Urothelium cell line (cell line): Measurements from ENCODE around the gene METTL26.

Experiments used
- DNase-seq: peaks from one replicate; pipeline ENCODE4 v3.0.0; 2011; ENCODE audit warnings: low spot score, mixed read lengths
- FAIRE-seq: peaks from 2 replicates; lab custom pipeline; 2011; peaks lifted over from hg19 to GRCh38; lab: Jason Lieb, UNC

The METTL26 gene

DNA sequence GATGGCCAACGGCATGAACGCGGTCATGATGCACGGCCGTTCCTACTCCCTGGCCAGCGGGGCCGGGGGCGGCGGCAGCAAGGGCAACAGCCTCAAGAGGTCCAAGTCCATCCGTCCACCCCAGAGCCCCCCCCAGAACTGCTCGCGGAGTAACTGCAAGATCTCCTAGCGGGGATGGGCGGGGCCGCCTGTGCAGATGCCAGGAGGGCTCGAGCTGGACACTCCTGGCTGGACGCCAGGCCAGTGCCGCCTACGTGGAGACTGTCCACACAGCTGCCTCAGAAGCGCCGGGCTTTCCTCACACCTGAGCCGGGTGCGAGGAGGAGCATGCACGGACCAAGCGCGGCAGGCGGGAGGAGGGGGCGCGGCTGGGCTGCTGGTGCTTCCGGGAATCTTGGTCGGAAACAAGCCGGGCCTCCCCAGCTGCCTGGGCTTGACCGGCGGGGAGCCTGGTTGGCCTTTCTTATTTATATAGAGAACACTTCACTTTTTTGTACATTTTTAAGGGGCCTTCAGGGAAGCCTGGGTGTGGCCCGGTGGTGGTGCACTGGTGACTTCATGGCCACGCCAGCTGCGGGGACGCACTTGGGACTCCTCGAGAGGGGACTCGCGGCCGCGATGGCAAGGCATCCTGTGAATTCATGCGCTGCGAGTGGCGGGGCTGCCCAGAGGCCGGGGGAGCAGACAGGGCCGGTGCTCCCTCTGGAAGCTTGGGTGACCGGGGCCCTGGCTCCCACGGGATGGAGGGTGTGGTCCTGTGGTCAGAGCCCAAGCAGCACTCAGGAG lies 8.5 kb downstream of the METTL26 start:
- FAIRE-seq (no peak), DNase-seq (no peak)

DNA sequence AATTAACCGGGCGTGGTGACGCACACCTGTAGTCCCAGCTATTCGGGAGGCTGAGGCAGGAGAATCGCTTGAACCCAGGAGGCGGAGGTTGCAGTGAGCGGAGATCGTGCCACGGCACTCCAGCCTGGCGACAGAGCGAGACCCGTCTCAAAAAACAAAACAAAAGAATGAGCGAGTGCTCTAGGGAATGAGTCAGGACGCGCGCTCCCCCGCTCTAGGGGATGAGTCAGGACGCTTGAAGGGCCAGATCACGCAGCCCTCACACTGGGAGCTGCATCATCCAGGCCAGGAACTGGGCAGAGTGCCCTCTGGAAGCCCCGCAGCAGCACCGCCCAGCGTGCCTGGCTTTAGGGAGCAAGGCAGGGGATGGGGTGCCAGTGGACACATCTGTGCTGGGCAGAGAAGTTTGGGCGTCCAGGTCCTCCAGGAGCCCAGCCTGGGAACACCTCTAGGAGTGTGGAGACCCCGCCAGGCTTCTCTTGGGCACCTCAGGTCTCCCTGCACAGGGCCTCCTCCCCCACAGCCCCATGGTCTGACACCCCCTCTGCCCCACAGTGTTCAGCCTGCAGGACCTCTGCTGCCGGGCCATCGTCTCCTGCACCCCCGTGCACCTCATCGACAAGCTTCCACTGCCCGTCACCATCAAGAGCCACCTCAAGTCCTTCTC lies 9.2 kb downstream of the METTL26 start:
- DNase-seq (peak; percentile 95), FAIRE-seq (no peak)

DNA sequence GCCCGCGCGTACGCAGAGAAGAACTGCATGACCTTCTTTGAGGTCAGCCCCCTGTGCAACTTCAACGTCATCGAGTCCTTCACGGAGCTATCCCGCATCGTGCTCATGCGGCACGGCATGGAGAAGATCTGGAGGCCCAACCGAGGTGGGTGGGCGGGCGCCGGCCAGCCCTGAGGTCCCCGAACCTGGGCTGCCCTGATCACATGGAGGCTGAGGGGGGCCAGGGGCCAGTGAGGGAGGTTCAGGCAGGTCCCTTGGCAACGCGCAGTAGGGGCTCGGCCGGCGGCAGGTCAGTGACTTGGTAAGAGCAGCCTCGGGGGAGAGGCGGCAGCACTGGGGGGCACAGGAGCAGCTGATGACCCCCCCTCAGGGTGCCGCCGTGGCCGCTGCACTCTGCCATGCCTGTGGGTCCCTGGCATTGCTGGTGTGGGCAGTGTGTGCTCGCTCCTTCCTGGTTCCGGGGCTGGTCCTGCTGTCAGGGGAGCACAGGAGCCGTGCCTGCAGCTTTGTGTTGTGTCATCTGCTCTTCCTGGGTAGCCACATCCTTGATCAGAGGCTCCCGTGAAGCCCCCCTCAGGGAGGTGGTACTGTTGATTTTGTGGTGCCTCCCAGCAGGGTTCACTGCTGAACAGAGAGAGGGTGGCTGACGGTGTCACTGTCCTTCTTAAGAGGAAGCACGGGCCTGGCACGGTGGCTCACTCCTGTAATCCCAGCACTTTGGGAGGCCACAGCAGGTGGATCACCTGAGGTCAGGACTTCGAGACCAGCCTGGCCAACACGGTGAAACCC lies 9.9 kb downstream of the METTL26 start:
- FAIRE-seq (no peak), DNase-seq (no peak)

- DNase-seq: no peak
- FAIRE-seq: no peak
These were observed 10.8 kb downstream of the METTL26 start for GRCh38 chr16:625117-625976.

DNA sequence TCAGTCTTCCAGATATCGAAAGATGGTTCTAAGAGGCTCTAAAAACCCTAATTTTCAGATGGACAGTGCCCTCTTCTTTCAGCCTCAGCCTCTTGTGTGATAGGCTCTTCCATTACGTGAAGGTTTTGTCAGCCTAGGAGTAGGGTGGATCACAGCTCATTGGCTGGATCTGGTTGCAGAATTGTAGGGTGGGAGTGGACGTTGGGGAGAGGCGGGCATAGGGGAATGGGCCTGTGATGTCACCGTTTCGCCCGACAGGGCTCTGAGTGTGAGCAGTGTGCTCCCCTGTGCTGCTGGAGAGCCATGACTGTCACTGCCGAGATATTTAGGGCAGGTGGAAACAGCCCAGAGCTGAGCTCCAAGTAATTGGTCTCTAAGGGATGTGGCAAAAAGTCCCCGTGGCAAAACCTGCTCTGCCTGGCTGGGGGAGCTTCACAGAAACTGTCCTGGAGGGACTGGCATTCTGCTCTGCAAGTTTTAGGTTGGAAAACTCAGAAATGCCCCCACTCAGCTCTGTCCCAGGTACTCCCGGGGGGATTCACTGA lies 11.5 kb downstream of the METTL26 start:
- FAIRE-seq (no peak), DNase-seq (no peak)

- FAIRE-seq: no peak
- DNase-seq: no peak
These were observed 13.2 kb downstream of the METTL26 start for GRCh38 chr16:622920-623280.

GRCh38 chr16:621526-622105 lies 14.5 kb downstream of the METTL26 start:
- DNase-seq (no peak), FAIRE-seq (no peak)

DNA sequence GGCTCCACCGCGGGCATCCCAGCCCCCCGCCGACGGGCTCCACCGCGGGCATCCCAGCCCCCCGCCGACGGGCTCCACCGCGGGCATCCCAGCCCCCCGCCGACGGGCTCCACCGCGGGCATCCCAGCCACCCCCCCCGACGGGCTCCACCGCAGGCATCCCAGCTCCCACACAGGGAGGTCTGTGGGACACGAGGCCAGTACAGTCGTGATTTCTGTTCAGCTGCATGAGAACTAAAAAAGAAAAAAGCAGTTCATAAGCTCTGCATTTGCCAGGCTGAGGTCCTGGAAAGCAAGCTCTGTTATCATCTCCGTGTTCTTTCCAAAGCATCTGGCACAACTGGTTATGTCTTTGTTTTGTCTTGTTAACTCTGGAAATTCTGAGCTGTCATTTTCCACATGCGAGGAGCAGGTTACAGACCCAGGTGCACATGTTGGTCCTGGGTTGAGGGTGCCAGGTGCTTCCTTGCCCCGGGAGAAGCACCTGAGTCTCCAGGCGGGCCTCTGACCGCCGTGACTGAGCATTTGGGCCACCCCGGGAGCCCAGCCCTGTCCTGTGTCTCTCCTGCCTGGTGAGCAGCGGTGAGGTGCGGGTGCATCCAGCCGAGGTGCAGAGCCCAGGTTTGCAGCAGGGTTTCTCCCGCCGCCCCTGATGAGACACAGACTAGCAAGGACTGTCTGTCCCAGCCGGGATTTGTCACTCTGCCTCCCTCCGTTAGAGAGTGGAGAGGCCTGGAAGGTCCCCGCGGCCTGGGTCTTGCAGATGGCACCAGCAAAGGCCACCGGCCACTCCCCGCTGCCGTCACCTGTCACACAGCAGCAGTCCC lies 15.2 kb downstream of the METTL26 start:
- DNase-seq (no peak), FAIRE-seq (no peak)

GRCh38 chr16:619476-620100 lies 16.5 kb downstream of the METTL26 start:
- DNase-seq: no peak
- FAIRE-seq: no peak

DNA sequence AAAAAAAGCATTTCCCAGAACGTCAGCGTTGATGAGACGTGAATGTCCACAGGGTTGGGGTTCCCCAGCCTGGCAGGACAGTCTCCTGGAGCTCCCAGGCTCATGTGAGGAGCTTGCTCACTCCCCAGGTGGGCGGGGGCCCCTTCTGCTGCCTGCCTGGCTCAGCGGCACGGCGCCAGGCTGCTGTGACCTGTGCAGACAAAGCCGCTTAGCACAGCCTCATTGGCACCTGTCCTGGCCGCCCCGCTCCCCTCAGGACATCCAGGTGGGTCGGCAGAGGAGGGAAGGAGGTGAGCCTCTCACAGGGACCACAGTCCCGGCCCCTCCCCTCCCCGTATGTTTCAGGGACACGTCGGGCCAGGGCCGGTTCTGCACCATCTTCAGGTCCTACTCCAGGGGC lies 18.2 kb downstream of the METTL26 start:
- FAIRE-seq (no peak), DNase-seq (no peak)

DNA sequence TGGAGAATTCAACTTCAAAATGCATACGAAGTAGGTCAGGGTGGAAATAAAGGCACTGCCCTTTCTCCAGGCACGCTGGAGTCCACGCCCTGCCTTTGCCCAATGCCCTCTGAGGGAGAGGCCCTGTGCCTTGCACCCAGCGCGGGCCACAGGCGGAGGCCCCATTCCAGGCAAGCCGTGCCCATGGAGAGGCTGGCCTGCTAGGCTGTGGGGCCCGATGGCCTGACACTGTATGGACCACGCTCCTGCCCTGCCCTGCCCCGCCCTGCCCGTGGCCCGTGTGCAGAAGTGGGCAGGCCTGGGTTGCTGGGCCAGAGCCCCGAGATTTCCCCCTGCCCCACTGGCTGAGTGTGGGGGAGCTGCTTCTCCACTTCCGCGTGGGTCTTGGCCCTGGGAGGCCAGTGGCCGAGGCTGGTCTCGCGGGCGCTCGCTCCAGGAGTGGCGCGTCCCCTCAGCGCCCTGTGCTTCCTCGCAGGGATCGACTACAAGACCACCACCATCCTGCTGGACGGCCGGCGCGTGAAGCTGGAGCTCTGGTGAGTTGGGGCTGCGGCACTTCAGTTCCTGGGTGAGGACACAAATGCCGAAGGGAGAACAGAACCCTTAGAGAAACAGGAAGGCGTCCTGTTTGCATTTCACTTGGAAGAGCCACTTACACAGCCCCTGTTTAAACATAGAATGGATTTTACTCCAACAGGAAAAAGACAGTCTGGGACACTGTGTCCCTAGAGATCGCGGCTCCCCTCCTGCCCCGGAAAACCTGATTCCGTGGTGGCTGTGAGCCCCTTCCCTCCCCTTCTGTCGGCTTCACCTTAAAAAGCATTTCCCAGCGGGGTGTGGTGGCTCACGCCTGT lies 19.1 kb downstream of the METTL26 start:
- FAIRE-seq (no peak), DNase-seq (no peak)

DNA sequence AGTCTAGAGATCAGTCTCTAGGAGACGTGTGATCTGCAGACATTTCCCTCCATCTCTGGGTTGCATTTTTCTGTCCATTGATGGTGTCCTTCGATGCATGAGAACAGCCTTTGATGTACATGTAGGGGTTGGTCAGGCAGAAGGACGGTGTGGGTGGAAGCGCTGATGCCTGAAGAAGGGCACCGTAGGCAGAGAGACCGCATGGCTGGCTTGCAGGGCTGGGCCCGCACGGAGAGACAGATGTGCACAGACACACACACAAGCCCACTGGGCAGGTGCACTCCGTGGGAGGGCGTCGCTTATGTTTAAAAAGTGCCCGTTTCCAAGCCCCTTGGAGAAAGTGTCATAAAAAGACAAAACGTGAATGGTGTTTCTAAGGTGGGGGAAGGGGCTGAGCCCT lies 21.0 kb downstream of the METTL26 start:
- no peak for DNase-seq
- no peak for FAIRE-seq

DNA sequence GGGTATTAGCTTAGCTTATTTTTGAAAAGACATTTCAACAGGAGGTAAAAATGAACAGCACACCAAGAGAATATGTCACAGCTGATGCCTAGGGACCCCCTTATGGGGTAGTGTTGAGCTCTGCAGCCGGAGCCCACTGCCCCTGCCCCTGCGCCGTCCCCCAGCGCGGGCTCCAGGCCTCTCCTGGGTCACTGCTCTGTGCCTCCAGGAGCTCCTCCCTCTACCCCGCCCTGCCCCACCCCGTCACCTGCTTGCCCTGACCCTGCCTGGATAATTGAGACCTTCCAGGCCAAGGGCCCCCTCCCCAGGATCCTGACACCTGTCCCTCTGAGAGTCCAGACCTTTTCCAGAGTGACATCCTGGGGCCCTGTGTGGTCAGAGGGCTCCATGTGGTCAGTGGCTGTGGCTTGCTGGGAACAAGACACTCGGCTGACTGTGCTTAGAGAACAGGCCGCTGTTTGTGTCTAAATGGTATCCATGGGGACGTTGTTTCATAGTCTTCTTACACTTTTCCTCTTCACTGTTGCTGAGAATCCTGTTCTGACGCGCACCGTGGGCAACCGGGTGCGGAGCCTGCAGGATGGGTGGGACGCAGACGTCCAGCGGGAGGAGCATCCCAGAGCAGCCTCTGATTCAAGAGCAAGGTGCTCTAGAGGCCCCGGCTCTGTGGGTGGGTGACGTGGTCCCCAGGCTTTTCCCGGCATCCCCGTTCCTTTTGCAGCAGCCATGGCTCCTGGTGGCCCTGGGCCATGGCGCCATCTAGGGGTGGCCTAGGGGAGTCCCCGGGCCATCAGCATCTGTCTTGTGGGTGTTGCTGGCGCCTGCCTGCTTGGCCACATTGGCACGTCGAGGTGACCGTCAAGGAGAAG lies 25.4 kb downstream of the METTL26 start:
- FAIRE-seq (no peak), DNase-seq (no peak)

DNA sequence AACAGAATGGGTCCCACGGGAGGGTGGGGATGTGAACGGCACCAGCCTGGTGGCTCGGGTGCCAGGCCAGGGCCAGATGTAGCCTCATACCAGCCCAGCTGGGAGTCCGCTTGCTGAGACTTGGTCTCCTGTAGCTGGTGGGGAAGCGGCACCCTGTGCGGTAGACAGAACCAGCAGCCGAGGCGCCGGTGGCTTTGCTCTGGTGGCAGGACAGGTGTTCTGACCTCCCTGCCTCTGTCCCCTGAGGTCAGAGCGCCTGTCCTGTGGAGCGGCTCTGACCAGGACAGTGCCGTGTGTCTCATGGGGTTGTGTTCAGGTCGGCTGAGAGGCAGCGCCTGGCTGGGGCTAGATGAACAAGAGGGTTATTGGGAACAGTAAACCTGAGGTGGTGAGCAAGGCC lies 26.1 kb downstream of the METTL26 start:
- DNase-seq (no peak), FAIRE-seq (no peak)

DNA sequence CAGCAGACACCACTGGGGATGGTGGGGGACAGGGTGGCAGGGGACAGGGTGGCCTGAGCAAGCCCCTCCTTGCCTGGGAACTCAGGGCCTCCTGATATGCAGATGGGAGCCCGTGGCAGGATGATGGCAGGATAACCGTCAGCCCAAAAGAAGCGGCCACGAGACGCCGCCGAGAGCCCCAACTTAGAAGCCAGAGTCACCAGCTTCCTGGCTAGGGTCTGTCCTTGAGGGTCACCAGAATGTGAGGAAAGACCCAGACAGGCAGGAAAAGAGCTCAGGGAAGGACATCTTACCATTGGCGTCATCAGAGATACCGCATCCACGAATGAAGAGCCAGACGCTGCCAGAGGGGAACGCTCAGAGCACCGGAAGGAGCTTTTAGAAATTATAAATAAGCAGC lies 26.8 kb downstream of the METTL26 start:
- DNase-seq: no peak
- no peak for FAIRE-seq

DNA sequence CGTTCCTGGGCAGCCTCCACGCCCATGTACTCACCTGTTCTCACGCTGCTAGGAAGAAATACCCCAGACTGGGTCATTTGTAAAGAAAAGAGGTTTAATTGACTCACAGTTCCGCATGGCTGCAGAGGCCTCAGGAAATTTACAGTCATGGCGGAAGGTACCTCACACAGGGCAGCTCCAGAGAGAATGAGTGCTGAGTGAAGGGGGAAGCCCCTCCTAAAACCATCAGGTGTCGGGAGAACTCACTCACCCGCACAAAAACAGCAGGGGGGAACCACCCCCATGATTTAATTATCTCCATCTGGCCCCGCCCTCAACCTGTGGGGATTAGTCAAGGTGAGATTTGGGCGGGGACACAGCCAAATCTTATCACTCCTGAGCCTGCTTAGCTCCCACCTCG lies 28.1 kb downstream of the METTL26 start:
- FAIRE-seq (no peak), DNase-seq (no peak)

DNA sequence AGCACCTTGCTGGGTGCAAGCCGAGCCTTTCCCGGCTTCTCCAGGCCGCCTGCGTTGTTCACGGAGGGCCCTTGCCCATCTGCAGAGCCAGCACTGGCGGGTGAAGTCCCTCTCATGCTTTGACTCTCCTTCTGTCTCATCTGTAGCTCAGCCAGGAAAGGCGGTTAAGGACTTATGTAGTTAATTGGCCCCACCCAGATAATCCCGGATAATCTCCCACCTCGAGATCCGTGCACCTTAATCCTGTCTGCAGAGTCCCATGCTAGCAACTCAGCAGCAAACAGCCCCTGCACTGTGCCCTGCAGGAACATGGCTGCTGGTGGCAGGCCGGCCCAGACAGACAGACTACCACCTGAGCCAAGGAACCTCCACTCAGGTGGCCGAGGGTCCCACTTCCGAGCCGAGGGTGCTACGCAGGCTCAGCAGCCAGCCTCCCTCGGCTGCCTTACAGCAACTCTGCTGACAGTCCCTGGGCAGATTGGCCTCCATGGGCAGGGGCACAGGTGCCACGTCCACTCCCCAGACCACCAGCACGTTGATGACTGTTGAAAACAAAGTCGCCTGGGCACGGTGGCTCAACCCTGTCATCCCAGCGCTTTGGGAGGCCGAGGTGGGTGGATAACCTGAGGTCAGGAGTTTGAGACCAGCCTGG lies 29.3 kb downstream of the METTL26 start:
- FAIRE-seq (no peak), DNase-seq (no peak)
